HL-60 (cell line): ENCODE data around the gene NANOS1.
A peak's percentile ranks its signal among the peaks of the same experiment; 100 is the strongest.

Source experiments
- DNase-seq, 2 experiments: peaks; one replicate each; pipeline ENCODE4 v3.0.0-alpha.2; 2010 to 2020; ENCODE audit warnings: low read depth in 1 of 2, low spot score in 1 of 2
- H3K27ac ChIP-seq: fragments of 250-450 bp; sonication (Bioruptor Pico); replicated peaks from 2 replicates; pipeline ENCODE4 v1.5.1; 2020; ENCODE audit warnings: mild to moderate bottlenecking, moderate library complexity
- H3K27me3 ChIP-seq: fragments of 250-450 bp; sonication (Bioruptor Pico); 2 replicates; pipeline ENCODE4 v1.5.1; 2021; ENCODE audit warnings: mild to moderate bottlenecking, moderate library complexity; ENCODE audit not compliant: insufficient read depth, poor library complexity, severe bottlenecking
- H3K4me3 ChIP-seq: replicated peaks from 2 replicates; pipeline ENCODE4 v1.5.1; 2011; ENCODE audit warnings: mild to moderate bottlenecking, control low read depth, low read length; ENCODE audit not compliant: insufficient read depth
- GABPA ChIP-seq: IDR thresholded peaks from 2 replicates; pipeline ENCODE4 v1.6.1; 2012; ENCODE audit warnings: low read depth
- POLR2AphosphoS5 ChIP-seq: IDR thresholded peaks from 2 replicates; pipeline ENCODE4 v1.6.1; 2012; ENCODE audit warnings: low read depth
- SPI1 ChIP-seq: IDR thresholded peaks from 2 replicates; pipeline ENCODE4 v1.6.1; 2012; ENCODE audit warnings: low read depth, mild to moderate bottlenecking, borderline replicate concordance
- long read RNA-seq: library from polyadenylated mRNA; unstranded; transcript quantifications from one replicate; pipeline ENCODE4 v2.0.0, GENCODE V29; 2020
- TF ChIP-seq, protein P1 (sequence below): IDR thresholded peaks from one replicate; pipeline ENCODE4 v1.5.1; 2011; ENCODE audit warnings: low read length, control low read depth, inconsistent platforms; ENCODE audit not compliant: insufficient read depth
- TF ChIP-seq, protein P2 (sequence below): IDR thresholded peaks from 2 replicates; pipeline ENCODE4 v1.6.1; 2012; ENCODE audit warnings: low read depth; ENCODE audit not compliant: insufficient replicate concordance

The NANOS1 gene, protein sequence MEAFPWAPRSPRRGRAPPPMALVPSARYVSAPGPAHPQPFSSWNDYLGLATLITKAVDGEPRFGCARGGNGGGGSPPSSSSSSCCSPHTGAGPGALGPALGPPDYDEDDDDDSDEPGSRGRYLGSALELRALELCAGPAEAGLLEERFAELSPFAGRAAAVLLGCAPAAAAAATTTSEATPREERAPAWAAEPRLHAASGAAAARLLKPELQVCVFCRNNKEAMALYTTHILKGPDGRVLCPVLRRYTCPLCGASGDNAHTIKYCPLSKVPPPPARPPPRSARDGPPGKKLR
- long read RNA-seq: 0 reads

DNA sequence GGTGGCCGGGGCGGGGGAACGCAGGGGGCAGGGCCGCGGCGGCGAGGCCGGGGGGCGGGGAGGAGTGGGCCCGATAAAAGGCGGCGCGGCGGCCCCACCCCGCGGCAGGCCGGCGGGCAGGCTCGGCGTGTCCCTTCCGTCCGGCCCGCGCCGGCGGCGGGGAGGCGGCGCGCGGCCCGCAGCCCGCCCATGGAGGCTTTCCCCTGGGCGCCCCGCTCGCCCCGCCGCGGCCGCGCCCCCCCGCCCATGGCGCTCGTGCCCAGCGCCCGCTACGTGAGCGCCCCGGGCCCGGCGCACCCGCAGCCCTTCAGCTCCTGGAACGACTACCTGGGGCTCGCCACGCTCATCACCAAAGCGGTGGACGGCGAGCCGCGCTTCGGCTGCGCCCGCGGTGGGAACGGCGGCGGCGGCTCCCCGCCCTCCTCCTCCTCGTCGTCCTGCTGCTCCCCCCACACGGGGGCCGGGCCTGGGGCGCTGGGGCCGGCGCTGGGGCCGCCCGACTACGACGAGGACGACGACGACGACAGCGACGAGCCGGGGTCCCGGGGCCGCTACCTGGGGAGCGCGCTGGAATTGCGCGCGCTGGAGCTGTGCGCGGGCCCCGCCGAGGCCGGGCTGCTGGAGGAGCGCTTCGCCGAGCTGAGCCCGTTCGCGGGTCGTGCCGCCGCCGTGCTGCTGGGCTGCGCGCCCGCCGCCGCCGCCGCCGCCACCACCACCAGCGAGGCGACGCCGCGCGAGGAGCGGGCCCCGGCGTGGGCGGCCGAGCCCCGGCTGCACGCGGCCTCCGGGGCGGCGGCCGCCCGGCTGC, at the start of gene NANOS1:
TSS of gene NANOS1 (plus strand) at position 102 of the 808 bp plus-strand sequence. CDS start at position 190, 88 bp downstream.
- TF ChIP-seq, protein P1, sequence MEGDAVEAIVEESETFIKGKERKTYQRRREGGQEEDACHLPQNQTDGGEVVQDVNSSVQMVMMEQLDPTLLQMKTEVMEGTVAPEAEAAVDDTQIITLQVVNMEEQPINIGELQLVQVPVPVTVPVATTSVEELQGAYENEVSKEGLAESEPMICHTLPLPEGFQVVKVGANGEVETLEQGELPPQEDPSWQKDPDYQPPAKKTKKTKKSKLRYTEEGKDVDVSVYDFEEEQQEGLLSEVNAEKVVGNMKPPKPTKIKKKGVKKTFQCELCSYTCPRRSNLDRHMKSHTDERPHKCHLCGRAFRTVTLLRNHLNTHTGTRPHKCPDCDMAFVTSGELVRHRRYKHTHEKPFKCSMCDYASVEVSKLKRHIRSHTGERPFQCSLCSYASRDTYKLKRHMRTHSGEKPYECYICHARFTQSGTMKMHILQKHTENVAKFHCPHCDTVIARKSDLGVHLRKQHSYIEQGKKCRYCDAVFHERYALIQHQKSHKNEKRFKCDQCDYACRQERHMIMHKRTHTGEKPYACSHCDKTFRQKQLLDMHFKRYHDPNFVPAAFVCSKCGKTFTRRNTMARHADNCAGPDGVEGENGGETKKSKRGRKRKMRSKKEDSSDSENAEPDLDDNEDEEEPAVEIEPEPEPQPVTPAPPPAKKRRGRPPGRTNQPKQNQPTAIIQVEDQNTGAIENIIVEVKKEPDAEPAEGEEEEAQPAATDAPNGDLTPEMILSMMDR: no peak
- no peak for TF ChIP-seq SPI1
- TF ChIP-seq GABPA: no peak
- no peak for TF ChIP-seq POLR2AphosphoS5
- Histone ChIP-seq H3K4me3 (peak within 1 kb of the TSS; percentile 44), H3K27me3 (no peaks in the 10 kb centered on the region), H3K27ac (no peak within 1 kb of the TSS)
- DNase-seq: no peak

DNA sequence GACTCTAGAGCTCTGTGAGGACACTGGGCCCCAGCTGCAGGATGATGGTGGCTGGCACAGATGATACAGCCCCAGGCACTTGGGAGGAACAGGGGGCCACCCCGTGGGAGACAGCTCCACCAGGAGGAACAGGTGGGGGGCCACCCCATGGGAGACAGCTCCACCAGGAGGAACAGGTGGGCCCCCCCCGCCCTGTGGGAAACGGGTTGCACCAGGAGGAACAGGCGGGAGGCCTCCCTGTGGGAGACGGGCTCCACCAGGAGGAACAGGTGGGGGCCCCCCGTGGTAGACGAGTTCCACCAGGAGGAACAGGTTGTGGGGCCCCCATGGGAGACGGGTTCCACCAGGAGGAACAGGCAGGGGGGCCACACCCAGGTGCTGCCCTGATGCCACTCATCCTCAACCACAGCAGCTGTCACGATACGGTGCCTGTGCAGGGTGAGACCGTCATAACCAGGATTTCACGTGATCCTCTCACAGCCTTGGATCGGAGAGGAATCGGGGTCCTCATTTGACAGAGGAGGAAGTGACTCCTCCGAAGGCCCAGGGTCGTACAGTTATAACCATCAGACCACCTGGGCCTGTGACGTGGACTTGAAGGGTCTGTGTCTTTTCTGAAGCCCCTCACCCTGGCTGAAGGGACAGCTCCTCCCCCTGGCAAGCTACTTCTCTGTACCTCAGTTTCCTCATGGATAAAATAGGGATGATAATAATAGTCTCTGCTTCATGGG, 49.2 kb upstream of the NANOS1 start:
- Histone ChIP-seq H3K27ac (no peak overlapping the region), H3K4me3 (no peak overlapping the region), H3K27me3 (no peaks in the 10 kb centered on the region)
- TF ChIP-seq, protein P1: no peak
- TF ChIP-seq GABPA (no peak), POLR2AphosphoS5 (no peak), SPI1 (no peak)
- TF ChIP-seq, protein P2, sequence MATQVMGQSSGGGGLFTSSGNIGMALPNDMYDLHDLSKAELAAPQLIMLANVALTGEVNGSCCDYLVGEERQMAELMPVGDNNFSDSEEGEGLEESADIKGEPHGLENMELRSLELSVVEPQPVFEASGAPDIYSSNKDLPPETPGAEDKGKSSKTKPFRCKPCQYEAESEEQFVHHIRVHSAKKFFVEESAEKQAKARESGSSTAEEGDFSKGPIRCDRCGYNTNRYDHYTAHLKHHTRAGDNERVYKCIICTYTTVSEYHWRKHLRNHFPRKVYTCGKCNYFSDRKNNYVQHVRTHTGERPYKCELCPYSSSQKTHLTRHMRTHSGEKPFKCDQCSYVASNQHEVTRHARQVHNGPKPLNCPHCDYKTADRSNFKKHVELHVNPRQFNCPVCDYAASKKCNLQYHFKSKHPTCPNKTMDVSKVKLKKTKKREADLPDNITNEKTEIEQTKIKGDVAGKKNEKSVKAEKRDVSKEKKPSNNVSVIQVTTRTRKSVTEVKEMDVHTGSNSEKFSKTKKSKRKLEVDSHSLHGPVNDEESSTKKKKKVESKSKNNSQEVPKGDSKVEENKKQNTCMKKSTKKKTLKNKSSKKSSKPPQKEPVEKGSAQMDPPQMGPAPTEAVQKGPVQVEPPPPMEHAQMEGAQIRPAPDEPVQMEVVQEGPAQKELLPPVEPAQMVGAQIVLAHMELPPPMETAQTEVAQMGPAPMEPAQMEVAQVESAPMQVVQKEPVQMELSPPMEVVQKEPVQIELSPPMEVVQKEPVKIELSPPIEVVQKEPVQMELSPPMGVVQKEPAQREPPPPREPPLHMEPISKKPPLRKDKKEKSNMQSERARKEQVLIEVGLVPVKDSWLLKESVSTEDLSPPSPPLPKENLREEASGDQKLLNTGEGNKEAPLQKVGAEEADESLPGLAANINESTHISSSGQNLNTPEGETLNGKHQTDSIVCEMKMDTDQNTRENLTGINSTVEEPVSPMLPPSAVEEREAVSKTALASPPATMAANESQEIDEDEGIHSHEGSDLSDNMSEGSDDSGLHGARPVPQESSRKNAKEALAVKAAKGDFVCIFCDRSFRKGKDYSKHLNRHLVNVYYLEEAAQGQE: no peak
- DNase-seq: no peak

DNA sequence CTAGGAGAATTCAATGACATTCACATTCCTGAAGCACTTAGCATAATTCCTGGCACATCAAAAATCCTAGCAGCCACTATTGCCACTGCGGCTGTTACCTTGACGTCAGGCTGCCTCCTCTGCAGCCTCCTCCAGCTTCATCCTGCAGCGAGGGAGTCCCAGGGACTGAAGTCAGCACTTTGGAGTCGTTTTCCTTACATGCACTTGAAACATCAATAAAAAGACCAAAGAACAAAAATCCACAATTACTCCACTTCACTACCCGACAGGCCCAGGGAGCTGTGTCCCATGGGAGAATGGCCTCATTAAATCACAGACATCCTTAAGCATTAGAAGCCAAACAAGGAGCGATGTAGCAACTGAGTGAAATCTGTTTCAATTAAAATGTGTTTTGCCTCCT, 48.6 kb upstream of the NANOS1 start:
- H3K27me3 ChIP-seq: no peaks in the 10 kb centered on the region
- H3K27ac ChIP-seq: no peak overlapping the region
- DNase-seq: no peak
- no peak overlapping the region for H3K4me3 ChIP-seq
- TF ChIP-seq POLR2AphosphoS5: no peak
- TF ChIP-seq, protein P1: no peak
- no peak for TF ChIP-seq SPI1
- no peak for TF ChIP-seq GABPA

DNA sequence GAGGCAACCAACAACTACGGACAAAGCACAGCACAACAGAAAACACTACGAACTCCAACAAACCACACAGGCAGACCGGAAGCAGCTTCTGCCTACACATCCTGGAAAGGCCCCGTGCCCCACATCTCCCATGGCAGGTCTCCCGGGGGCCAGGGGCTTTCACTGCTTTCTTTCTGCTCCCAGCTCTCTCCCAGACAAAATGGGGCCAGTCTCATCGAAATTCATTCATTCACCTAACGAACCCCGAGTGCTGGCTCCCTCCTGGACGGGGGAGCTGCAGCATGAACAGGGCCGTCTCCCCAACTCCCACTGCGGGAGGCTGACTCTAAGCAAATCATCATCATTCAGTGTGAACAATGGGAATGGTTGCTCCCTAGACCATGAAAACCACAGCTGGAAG, 47.6 kb upstream of the NANOS1 start:
- no peak overlapping the region for H3K27ac ChIP-seq
- TF ChIP-seq GABPA: no peak
- TF ChIP-seq, protein P2: no peak
- no peak for TF ChIP-seq SPI1
- TF ChIP-seq POLR2AphosphoS5: no peak
- TF ChIP-seq, protein P1: no peak
- H3K27me3 ChIP-seq: no peaks in the 10 kb centered on the region
- no peak overlapping the region for H3K4me3 ChIP-seq
- no peak for DNase-seq
